ENCODE data around the gene PTAFR.

GRCh38 chr1:28136169-28136921 lies 40.1 kb downstream of the PTAFR start:
- TF ChIP-seq CTCF (IDR thresholded peaks at IDR 0.05): no peak
- no peak for TF ChIP-seq POLR2A (IDR thresholded peaks at IDR 0.05)

Measured in ovary (tissue), 3 donors.